ENCODE data around the gene SCLY. TPM values are rescaled to one million over a fixed set of nuclear protein-coding genes. Genes with fewer than 3 reads are reported as not detected.

SCLY gene
- total and polyA plus RNA-seq, 2 of the 13 experiments (the other 11 are each of a cell fraction or from before 2014, with no cell fraction given): 27.9 to 38.6 TPM

- TF ChIP-seq, protein P1, sequence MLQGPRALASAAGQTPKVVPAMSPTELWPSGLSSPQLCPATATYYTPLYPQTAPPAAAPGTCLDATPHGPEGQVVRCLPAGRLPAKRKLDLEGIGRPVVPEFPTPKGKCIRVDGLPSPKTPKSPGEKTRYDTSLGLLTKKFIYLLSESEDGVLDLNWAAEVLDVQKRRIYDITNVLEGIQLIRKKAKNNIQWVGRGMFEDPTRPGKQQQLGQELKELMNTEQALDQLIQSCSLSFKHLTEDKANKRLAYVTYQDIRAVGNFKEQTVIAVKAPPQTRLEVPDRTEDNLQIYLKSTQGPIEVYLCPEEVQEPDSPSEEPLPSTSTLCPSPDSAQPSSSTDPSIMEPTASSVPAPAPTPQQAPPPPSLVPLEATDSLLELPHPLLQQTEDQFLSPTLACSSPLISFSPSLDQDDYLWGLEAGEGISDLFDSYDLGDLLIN (CRISPR knock-in tag; IDR thresholded peaks at IDR 0.05; ENCODE audit: borderline replicate concordance): no peak
- TF ChIP-seq ZNF550 (CRISPR knock-in tag; IDR thresholded peaks at IDR 0.05; ENCODE audit: borderline replicate concordance) (no peak), ZNF747 (CRISPR knock-in tag; IDR thresholded peaks at IDR 0.05; ENCODE audit: borderline replicate concordance) (0 out of 2 replicates have a peak, but pooled peaks have one; percentile 46), KDM5B (CRISPR knock-in tag; IDR thresholded peaks at IDR 0.05; ENCODE audit: borderline replicate concordance) (no peak), ATF7 (IDR thresholded peaks at IDR 0.05) (no peak), ATF7 (CRISPR knock-in tag; IDR thresholded peaks at IDR 0.05) (no peak), NCOA1 (CRISPR knock-in tag; IDR thresholded peaks at IDR 0.05) (no peak), DR1 (CRISPR knock-in tag; IDR thresholded peaks at IDR 0.05) (no peak), ZNF724P (CRISPR knock-in tag; IDR thresholded peaks at IDR 0.05; ENCODE audit: borderline replicate concordance) (no peak), ARNT (IDR thresholded peaks at IDR 0.05) (no peak), ZMYM2 (CRISPR knock-in tag; IDR thresholded peaks at IDR 0.05) (peak; percentile 59; the same call in 1 of the 2 replicates), MIER3 (CRISPR knock-in tag; IDR thresholded peaks at IDR 0.05; ENCODE audit: borderline replicate concordance) (no peak; the same call in 1 of the 2 replicates), SMAD3 (CRISPR knock-in tag; IDR thresholded peaks at IDR 0.05) (no peak), NPAS2 (CRISPR knock-in tag; IDR thresholded peaks at IDR 0.05; ENCODE audit: borderline replicate concordance) (no peak), HNRNPK (IDR thresholded peaks at IDR 0.05; ENCODE audit: low read depth, low read length, poor library complexity, severe bottlenecking) (no peak), MED13 (CRISPR knock-in tag; IDR thresholded peaks at IDR 0.05) (no peak)
- TF ChIP-seq, protein P2, sequence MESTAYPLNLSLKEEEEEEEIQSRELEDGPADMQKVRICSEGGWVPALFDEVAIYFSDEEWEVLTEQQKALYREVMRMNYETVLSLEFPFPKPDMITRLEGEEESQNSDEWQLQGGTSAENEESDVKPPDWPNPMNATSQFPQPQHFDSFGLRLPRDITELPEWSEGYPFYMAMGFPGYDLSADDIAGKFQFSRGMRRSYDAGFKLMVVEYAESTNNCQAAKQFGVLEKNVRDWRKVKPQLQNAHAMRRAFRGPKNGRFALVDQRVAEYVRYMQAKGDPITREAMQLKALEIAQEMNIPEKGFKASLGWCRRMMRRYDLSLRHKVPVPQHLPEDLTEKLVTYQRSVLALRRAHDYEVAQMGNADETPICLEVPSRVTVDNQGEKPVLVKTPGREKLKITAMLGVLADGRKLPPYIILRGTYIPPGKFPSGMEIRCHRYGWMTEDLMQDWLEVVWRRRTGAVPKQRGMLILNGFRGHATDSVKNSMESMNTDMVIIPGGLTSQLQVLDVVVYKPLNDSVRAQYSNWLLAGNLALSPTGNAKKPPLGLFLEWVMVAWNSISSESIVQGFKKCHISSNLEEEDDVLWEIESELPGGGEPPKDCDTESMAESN (CRISPR knock-in tag; conservative IDR thresholded peaks at IDR 0.05): no peak
- TF ChIP-seq, protein P3, sequence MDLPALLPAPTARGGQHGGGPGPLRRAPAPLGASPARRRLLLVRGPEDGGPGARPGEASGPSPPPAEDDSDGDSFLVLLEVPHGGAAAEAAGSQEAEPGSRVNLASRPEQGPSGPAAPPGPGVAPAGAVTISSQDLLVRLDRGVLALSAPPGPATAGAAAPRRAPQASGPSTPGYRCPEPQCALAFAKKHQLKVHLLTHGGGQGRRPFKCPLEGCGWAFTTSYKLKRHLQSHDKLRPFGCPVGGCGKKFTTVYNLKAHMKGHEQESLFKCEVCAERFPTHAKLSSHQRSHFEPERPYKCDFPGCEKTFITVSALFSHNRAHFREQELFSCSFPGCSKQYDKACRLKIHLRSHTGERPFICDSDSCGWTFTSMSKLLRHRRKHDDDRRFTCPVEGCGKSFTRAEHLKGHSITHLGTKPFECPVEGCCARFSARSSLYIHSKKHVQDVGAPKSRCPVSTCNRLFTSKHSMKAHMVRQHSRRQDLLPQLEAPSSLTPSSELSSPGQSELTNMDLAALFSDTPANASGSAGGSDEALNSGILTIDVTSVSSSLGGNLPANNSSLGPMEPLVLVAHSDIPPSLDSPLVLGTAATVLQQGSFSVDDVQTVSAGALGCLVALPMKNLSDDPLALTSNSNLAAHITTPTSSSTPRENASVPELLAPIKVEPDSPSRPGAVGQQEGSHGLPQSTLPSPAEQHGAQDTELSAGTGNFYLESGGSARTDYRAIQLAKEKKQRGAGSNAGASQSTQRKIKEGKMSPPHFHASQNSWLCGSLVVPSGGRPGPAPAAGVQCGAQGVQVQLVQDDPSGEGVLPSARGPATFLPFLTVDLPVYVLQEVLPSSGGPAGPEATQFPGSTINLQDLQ (CRISPR knock-in tag; IDR thresholded peaks at IDR 0.05): no peak
- TF ChIP-seq, protein P4, sequence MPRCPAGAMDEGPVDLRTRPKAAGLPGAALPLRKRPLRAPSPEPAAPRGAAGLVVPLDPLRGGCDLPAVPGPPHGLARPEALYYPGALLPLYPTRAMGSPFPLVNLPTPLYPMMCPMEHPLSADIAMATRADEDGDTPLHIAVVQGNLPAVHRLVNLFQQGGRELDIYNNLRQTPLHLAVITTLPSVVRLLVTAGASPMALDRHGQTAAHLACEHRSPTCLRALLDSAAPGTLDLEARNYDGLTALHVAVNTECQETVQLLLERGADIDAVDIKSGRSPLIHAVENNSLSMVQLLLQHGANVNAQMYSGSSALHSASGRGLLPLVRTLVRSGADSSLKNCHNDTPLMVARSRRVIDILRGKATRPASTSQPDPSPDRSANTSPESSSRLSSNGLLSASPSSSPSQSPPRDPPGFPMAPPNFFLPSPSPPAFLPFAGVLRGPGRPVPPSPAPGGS (CRISPR knock-in tag; IDR thresholded peaks at IDR 0.05): no peak
- TF ChIP-seq, protein P5, sequence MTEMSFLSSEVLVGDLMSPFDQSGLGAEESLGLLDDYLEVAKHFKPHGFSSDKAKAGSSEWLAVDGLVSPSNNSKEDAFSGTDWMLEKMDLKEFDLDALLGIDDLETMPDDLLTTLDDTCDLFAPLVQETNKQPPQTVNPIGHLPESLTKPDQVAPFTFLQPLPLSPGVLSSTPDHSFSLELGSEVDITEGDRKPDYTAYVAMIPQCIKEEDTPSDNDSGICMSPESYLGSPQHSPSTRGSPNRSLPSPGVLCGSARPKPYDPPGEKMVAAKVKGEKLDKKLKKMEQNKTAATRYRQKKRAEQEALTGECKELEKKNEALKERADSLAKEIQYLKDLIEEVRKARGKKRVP (CRISPR knock-in tag; IDR thresholded peaks at IDR 0.05): no peak
Measured at GRCh38 chr2:238063414-238064189, 2.8 kb downstream of the SCLY start (continued).
